Non-pigmented ciliary epithelial cell (primary cell): ENCODE data around the gene PODN.

Experiments
- DNase-seq: peaks from one replicate; pipeline ENCODE4 v3.0.0-alpha.2; 2010; ENCODE audit warnings: low read depth

Gene PODN

GRCh38 chr1:53061859-53062707 is at the start of gene PODN:
PODN (plus strand) TSS chr1:53062213; CDS start chr1:53069856, 7,643 bp downstream.
- no peak for DNase-seq

GRCh38 chr1:53014791-53015507 is 47.1 kb upstream of the PODN start:
- DNase-seq, result peak; percentile 62

- no peak for DNase-seq
These were observed 46.5 kb upstream of the PODN start for GRCh38 chr1:53015508-53015860.

- no peak for DNase-seq
These were observed 45.3 kb upstream of the PODN start for GRCh38 chr1:53016705-53017104.

- DNase-seq, result no peak
These were observed 41.4 kb upstream of the PODN start for GRCh38 chr1:53020588-53020987.

GRCh38 chr1:53022179-53022578 is 39.8 kb upstream of the PODN start:
- DNase-seq, result no peak

- no peak for DNase-seq
These were observed 38.5 kb upstream of the PODN start for GRCh38 chr1:53023546-53023945.

- no peak for DNase-seq
These were observed 37.9 kb upstream of the PODN start for GRCh38 chr1:53024117-53024516.

- DNase-seq, result no peak
These were observed 36.8 kb upstream of the PODN start for GRCh38 chr1:53025034-53025768.

GRCh38 chr1:53025769-53026112 is 36.3 kb upstream of the PODN start:
- DNase-seq, result no peak

GRCh38 chr1:53026254-53026653 is 35.8 kb upstream of the PODN start:
- DNase-seq, result no peak

- no peak for DNase-seq
These were observed 30.3 kb upstream of the PODN start for GRCh38 chr1:53031732-53032131.

- no peak for DNase-seq
These were observed 24.9 kb upstream of the PODN start for GRCh38 chr1:53037159-53037558.

- no peak for DNase-seq
These were observed 23.4 kb upstream of the PODN start for GRCh38 chr1:53038566-53038965.

GRCh38 chr1:53043271-53043670 is 18.7 kb upstream of the PODN start:
- DNase-seq, result no peak

GRCh38 chr1:53044926-53045325 is 17.1 kb upstream of the PODN start:
- DNase-seq, result no peak

- DNase-seq, result no peak
These were observed 15.1 kb upstream of the PODN start for GRCh38 chr1:53046930-53047329.

GRCh38 chr1:53047737-53048736 is 14.0 kb upstream of the PODN start:
- DNase-seq, result peak; percentile 80

- DNase-seq, result no peak
These were observed 12.9 kb upstream of the PODN start for GRCh38 chr1:53048960-53049573.

GRCh38 chr1:53049574-53049967 is 12.4 kb upstream of the PODN start:
- no peak for DNase-seq

- no peak for DNase-seq
These were observed 11.7 kb upstream of the PODN start for GRCh38 chr1:53050310-53050709.
